Measurements from ENCODE around the gene RNF145.

DNA sequence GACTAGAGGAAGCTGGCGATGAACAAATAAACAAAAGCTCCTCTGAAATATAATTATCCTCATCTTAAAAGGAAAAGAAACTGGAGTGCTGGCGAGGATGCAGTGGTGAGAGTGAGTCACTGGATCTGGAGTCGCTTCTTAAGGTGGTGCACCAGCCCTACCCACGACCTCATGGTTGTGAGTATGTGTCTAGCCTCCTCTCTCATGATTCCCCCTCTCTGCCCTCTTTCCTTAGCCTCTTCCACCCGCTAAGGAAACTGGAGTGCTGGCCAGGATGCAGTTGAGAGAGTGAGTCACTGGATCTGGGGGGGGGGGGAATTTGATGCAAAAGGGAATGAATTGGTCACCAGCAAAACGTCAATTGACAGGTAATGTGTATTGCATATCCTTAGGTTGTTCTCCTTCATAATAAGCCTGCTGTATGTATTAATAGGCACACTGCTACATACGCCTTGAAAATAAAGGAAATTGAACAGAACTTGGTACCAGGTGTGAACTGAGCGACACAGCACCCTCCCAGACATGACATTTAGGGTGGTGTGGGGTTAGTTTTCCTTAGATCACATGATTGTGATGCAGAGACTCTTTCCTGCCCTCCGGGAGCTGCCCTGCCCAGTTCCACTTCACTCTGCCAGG is 73.3 kb downstream of the RNF145 start:
- no peak for TF ChIP-seq POLR2A (IDR thresholded peaks at IDR 0.05; ENCODE audit: low read length)
- TF ChIP-seq GATA1 (IDR thresholded peaks at IDR 0.05; ENCODE audit: low read depth, low read length) = no peak
